Body of pancreas (tissue), 4 donors: ENCODE results near the gene IL18. TPM values are rescaled to one million over a fixed set of nuclear protein-coding genes. Genes with fewer than 3 reads are reported as not detected.
"Not testable (repeated sequence)": the region's sequence is repeated elsewhere in the genome, so short reads cannot be mapped to it uniquely, and the experiment has no call there.

ENCODE experiments used
- ATAC-seq: fragments of 150-250 bp; one replicate; pipeline ENCODE4 v1.9.1; 2016
- DNase-seq, 4 donors: peaks; one replicate each; pipeline ENCODE4 v3.0.0-alpha.2; 2019
- H3K27ac ChIP-seq, 4 donors: fragments of 200-600 bp; sonication (generic); 1 replicate in 3 of 4; 2 replicates in 1 of 4; pipeline versions ENCODE4 v1.5.1 to v1.6.1; 2016 to 2019; ENCODE audit warnings: mild to moderate bottlenecking in 1 of 4, mixed read lengths in 1 of 4, moderate library complexity in 1 of 4
- H3K27me3 ChIP-seq, 2 donors: fragments of 200-600 bp; sonication (generic); one replicate each; pipeline ENCODE4 v1.6.0; 2016; ENCODE audit warnings: mild to moderate bottlenecking in 1 of 2
- H3K36me3 ChIP-seq, 2 donors: fragments of 200-600 bp; sonication (generic); replicated peaks in 1 of 2; 2 replicates each; pipeline ENCODE4 v1.5.1; 2016; ENCODE audit warnings: low read depth in 2 of 2; ENCODE audit not compliant: insufficient read depth in 1 of 2
- H3K4me1 ChIP-seq: fragments of 200-600 bp; sonication (generic); one replicate; pipeline ENCODE4 v1.6.0; 2016
- H3K4me3 ChIP-seq, 2 donors: fragments of 200-600 bp; sonication (generic); 1 replicate in 1 of 2; 2 replicates in 1 of 2; pipeline ENCODE4 v1.5.1; 2016 to 2019
- H3K9me3 ChIP-seq, 3 donors: fragments of 200-600 bp; sonication (generic); 1 replicate in 2 of 3; 2 replicates in 1 of 3; pipeline ENCODE4 v1.5.1; 2016
- CTCF ChIP-seq, 7 experiments: fragments of 450-650 bp in 4 of 7; fragments of 200-600 bp in 3 of 7; sonication (generic) in 3 of 7; IDR thresholded peaks; one replicate each; pipeline ENCODE4 v1.5.1; 2016 to 2019; ENCODE audit warnings: antibody characterized with exemption in 7 of 7
- POLR2A ChIP-seq, 3 donors: fragments of 450-650 bp; IDR thresholded peaks; one replicate each; pipeline ENCODE4 v1.6.1; 2016; ENCODE audit warnings: antibody characterized with exemption in 3 of 3, mild to moderate bottlenecking in 2 of 3
- WGBS, 2 donors: methylation state at CpG; one replicate each; pipeline ENCODE4 v1.1.5; 2017; 5-methylcytosine and 5-hydroxymethylcytosine counted together
- intact Hi-C: fragments of 100-400 bp; cut with DNase I; formaldehyde crosslinking; loops from one replicate; pipeline ENCODE4 v1.15.1; 2023
- total RNA-seq, 2 donors: library from RNA; depleted of rRNA; stranded (reverse); fragments of >200 nt; gene quantifications; one replicate each; pipeline ENCODE4 v1.1.0, GENCODE V29; 2016

The IL18 gene
- total RNA-seq, 2 donors from 2014 or later = 3.3 to 22.8 TPM

DNA sequence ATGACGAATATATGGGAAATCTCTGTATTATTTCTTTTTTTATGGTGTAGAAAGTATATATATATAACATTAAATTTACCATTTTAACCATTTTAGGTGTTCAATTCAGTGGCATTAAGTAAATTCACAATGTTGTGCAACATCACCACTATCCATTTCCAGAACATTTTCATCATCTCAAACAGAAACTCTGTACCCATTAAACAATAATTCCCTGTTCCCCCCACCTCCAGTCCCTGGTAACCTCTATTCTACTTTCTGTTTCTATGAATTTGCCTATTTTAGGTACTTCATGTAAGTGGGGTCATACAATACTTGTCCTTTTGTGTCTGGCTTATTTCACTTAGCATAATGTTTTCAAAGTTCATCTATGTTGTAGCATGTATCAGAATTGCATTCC is 47.0 kb upstream of the IL18 start:
- intact Hi-C loops = no loop called here
- Histone ChIP-seq H3K36me3 (no peaks in the 10 kb centered on the region), H3K4me3 (no peak overlapping the region), H3K4me1 (peaks cover 5% of the 10 kb centered on the region), H3K9me3 (no peaks in the 10 kb centered on the region), H3K27ac (no peak overlapping the region), H3K27me3 (no peaks in the 10 kb centered on the region)
- DNase-seq = no peak
- no peak for TF ChIP-seq CTCF (IDR thresholded peaks at IDR 0.05)
- no peak for TF ChIP-seq POLR2A (IDR thresholded peaks at IDR 0.05)
- WGBS, 2 donors = 60 to 66% methylated on average over 1 of the region's 1 CpG
- no peak for ATAC-seq

DNA sequence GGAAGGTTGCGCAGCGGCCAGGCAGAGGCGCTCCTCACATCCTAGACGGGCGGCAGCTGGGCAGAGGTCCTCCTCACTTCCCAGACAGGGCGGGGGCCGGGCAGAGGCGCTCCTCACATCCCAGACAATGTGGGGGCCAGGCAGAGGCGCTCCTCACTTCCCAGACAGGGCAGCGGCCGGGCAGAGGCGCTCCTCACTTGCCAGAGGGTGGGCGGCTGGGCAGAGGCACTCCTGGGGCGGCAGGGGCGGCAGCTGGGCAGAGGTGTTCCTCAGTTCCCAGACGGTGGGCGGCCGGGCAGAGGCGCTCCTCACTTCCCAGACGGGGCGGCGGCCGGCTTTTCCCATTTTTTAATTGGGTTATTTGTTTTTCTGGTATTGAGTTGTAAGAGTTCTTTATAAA is 42.2 kb upstream of the IL18 start:
- Histone ChIP-seq H3K4me1 (no peaks in the 10 kb centered on the region), H3K27ac (no peak overlapping the region), H3K27me3 (no peaks in the 10 kb centered on the region), H3K36me3 (no peaks in the 10 kb centered on the region), H3K4me3 (no peak overlapping the region), H3K9me3 (no peaks in the 10 kb centered on the region)
- intact Hi-C loops = no loop called here
- TF ChIP-seq CTCF (IDR thresholded peaks at IDR 0.05) = no peak
- no peak for TF ChIP-seq POLR2A (IDR thresholded peaks at IDR 0.05)
- no peak for DNase-seq
- WGBS, 2 donors = 93% methylated on average over 17 to 23 of the region's 23 CpGs
- no peak for ATAC-seq

- Histone ChIP-seq H3K27ac (no peak overlapping the region), H3K36me3 (no peaks in the 10 kb centered on the region), H3K27me3 (no peaks in the 10 kb centered on the region), H3K4me1 (no peaks in the 10 kb centered on the region), H3K9me3 (no peaks in the 10 kb centered on the region), H3K4me3 (no peak overlapping the region)
- intact Hi-C loops = no loop called here
- TF ChIP-seq POLR2A (IDR thresholded peaks at IDR 0.05) (no peak), CTCF (IDR thresholded peaks at IDR 0.05) (no peak)
- no peak for ATAC-seq
- WGBS, 2 donors = 24 to 32% methylated on average over 2 of the region's 2 CpGs
- DNase-seq = no peak
Measured at GRCh38 chr11:112200252-112200651, 36.4 kb upstream of the IL18 start.

DNA sequence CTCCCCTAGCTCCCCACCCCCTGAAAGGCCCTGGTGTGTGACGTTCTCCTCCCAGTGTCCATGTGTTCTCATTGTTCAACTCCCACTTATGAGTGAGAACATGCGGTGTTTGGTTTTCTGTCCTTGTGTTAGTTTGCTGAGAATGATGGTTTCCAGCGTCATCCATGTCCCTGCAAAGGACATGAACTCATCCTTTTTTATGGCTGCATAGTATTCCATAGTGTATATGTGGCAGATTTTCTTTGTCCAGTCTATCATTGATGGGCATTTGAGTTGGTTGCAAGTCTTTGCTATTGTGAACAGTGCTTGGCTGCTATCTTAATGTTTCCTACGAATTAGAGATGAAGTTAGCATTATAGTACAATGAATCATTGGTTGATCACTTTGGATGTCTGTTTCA is 35.2 kb upstream of the IL18 start:
- ATAC-seq, H3K27ac ChIP-seq, H3K36me3 ChIP-seq, DNase-seq, intact Hi-C loops, H3K4me1 ChIP-seq, H3K27me3 ChIP-seq, H3K4me3 ChIP-seq, H3K9me3 ChIP-seq: not testable (repeated sequence)
- 70 to 72% methylated on average over 4 of the region's 4 CpGs for WGBS, 2 donors

GRCh38 chr11:112196519-112197087 is 32.7 kb upstream of the IL18 start:
- Histone ChIP-seq H3K27ac (no peak overlapping the region), H3K27me3 (no peaks in the 10 kb centered on the region), H3K36me3 (no peaks in the 10 kb centered on the region), H3K9me3 (no peaks in the 10 kb centered on the region), H3K4me1 (no peaks in the 10 kb centered on the region), H3K4me3 (no peak overlapping the region)
- DNase-seq (no peak), ATAC-seq (no peak)
- no peak for TF ChIP-seq CTCF (IDR thresholded peaks at IDR 0.05)
- TF ChIP-seq POLR2A (IDR thresholded peaks at IDR 0.05) = no peak
- intact Hi-C loops = no loop called here
- 67 to 79% methylated on average over 2 of the region's 2 CpGs for WGBS, 2 donors
